ENCODE data around the gene FAM209B.
A peak's percentile ranks its signal among the peaks of the same experiment; 100 is the strongest.
"Not testable (repeated sequence)": the region's sequence is repeated elsewhere in the genome, so short reads cannot be mapped to it uniquely, and the experiment has no call there.

Gene FAM209B

GRCh38 chr20:56518126-56518525 lies 14.9 kb upstream of the FAM209B start:
- peaks cover 0 to 22% (median 16%) of the 10 kb centered on the region in 5 experiments for H3K9me3 ChIP-seq (ENCODE audit: control extremely low read depth in 1 of 5, control insufficient read depth in 4 of 5, insufficient read depth in 2 of 5, low read depth in 1 of 5, low read length in 4 of 5)
- H3K27me3 ChIP-seq (replicated peaks in 2 of 5; ENCODE audit: control insufficient read depth in 4 of 5, insufficient read depth in 5 of 5, low read length in 4 of 5), result no peaks in the 10 kb centered on the region
- ChIA-PET POLR2A (interaction anchor here (0.7 kb wide), 1 partner anchor 31 kb away, joined by 3 read pairs; no protein-coding TSS in a partner anchor), CTCF (interaction anchor here (0.6 to 1.5 kb wide), 3 partner anchors 34 to 122 kb away, joined by 3 to 4 read pairs (median 3); no protein-coding TSS in a partner anchor)
- peaks cover 26 to 60% (median 53%) of the 10 kb centered on the region in 4 experiments for H3K36me3 ChIP-seq (ENCODE audit: control insufficient read depth in 4 of 4, insufficient read depth in 4 of 4, low read length in 3 of 4)
- WGBS (ENCODE audit: insufficient coverage), result 98% methylated on average over 14 of the region's 14 CpGs
- no peak overlapping the region for H3K4me3 ChIP-seq (ENCODE audit: control insufficient read depth in 1 of 7, extremely low read depth in 1 of 7, insufficient read depth in 4 of 7, low read depth in 2 of 7, low read length in 6 of 7)
- no peaks in the 10 kb centered on the region for H3K4me1 ChIP-seq (ENCODE audit: control extremely low read depth in 1 of 4, control insufficient read depth in 4 of 4, insufficient read depth in 4 of 4, low read length in 3 of 4)
- no peak for DNase-seq
- no peak overlapping the region for H3K27ac ChIP-seq (ENCODE audit: insufficient read depth in 1 of 2, low read depth in 1 of 2, low read length in 2 of 2, poor library complexity in 1 of 2, severe bottlenecking in 2 of 2)

- WGBS (ENCODE audit: insufficient coverage), result 96% methylated on average over 6 of the region's 10 CpGs
- Histone ChIP-seq H3K4me3 (ENCODE audit: control insufficient read depth in 1 of 7, extremely low read depth in 1 of 7, insufficient read depth in 4 of 7, low read depth in 2 of 7, low read length in 6 of 7) (no peak overlapping the region), H3K27ac (ENCODE audit: insufficient read depth in 1 of 2, low read depth in 1 of 2, low read length in 2 of 2, poor library complexity in 1 of 2, severe bottlenecking in 2 of 2) (no peak overlapping the region), H3K9me3 (ENCODE audit: control extremely low read depth in 1 of 5, control insufficient read depth in 4 of 5, insufficient read depth in 2 of 5, low read depth in 1 of 5, low read length in 4 of 5) (peaks cover 0 to 22% (median 16%) of the 10 kb centered on the region in 5 experiments), H3K27me3 (replicated peaks in 2 of 5; ENCODE audit: control insufficient read depth in 4 of 5, insufficient read depth in 5 of 5, low read length in 4 of 5) (no peaks in the 10 kb centered on the region), H3K36me3 (ENCODE audit: control insufficient read depth in 4 of 4, insufficient read depth in 4 of 4, low read length in 3 of 4) (peaks cover 26 to 53% (median 46%) of the 10 kb centered on the region in 4 experiments), H3K4me1 (ENCODE audit: control extremely low read depth in 1 of 4, control insufficient read depth in 4 of 4, insufficient read depth in 4 of 4, low read length in 3 of 4) (no peaks in the 10 kb centered on the region)
- no peak for DNase-seq
- ChIA-PET POLR2A (interaction anchor here (0.7 kb wide), 1 partner anchor 31 kb away, joined by 3 read pairs; no protein-coding TSS in a partner anchor), CTCF (interaction anchor here (0.6 to 1.5 kb wide), 2 partner anchors 35 to 121 kb away, joined by 3 to 4 read pairs; no protein-coding TSS in a partner anchor)
These were observed 14.2 kb upstream of the FAM209B start for GRCh38 chr20:56518721-56519398.

GRCh38 chr20:56519551-56519950 lies 13.5 kb upstream of the FAM209B start:
- ChIA-PET POLR2A (no interaction called here), CTCF (interaction anchor here (1.5 kb wide), 1 partner anchor 122 kb away, joined by 4 read pairs; no protein-coding TSS in a partner anchor)
- 100% methylated on average over 8 of the region's 10 CpGs for WGBS (ENCODE audit: insufficient coverage)
- Histone ChIP-seq H3K4me3 (ENCODE audit: control insufficient read depth in 1 of 7, extremely low read depth in 1 of 7, insufficient read depth in 4 of 7, low read depth in 2 of 7, low read length in 6 of 7) (peak overlapping the region in 1 of 7 experiments; percentile 3), H3K36me3 (ENCODE audit: control insufficient read depth in 4 of 4, insufficient read depth in 4 of 4, low read length in 3 of 4) (peaks cover 24 to 49% (median 42%) of the 10 kb centered on the region in 4 experiments), H3K9me3 (ENCODE audit: control extremely low read depth in 1 of 5, control insufficient read depth in 4 of 5, insufficient read depth in 2 of 5, low read depth in 1 of 5, low read length in 4 of 5) (peaks cover 0 to 22% (median 16%) of the 10 kb centered on the region in 5 experiments), H3K4me1 (ENCODE audit: control extremely low read depth in 1 of 4, control insufficient read depth in 4 of 4, insufficient read depth in 4 of 4, low read length in 3 of 4) (no peaks in the 10 kb centered on the region), H3K27ac (ENCODE audit: insufficient read depth in 1 of 2, low read depth in 1 of 2, low read length in 2 of 2, poor library complexity in 1 of 2, severe bottlenecking in 2 of 2) (no peak overlapping the region), H3K27me3 (replicated peaks in 2 of 5; ENCODE audit: control insufficient read depth in 4 of 5, insufficient read depth in 5 of 5, low read length in 4 of 5) (no peaks in the 10 kb centered on the region)
- no peak for DNase-seq

- WGBS (ENCODE audit: insufficient coverage), result 98% methylated on average over 8 of the region's 10 CpGs
- ChIA-PET CTCF (no interaction called here), POLR2A (no interaction called here)
- peaks cover 24 to 47% (median 41%) of the 10 kb centered on the region in 4 experiments for H3K36me3 ChIP-seq (ENCODE audit: control insufficient read depth in 4 of 4, insufficient read depth in 4 of 4, low read length in 3 of 4)
- peak overlapping the region in 1 of 7 experiments; percentile 6 for H3K4me3 ChIP-seq (ENCODE audit: control insufficient read depth in 1 of 7, extremely low read depth in 1 of 7, insufficient read depth in 4 of 7, low read depth in 2 of 7, low read length in 6 of 7)
- H3K27me3 ChIP-seq (replicated peaks in 2 of 5; ENCODE audit: control insufficient read depth in 4 of 5, insufficient read depth in 5 of 5, low read length in 4 of 5), result no peaks in the 10 kb centered on the region
- peaks cover 0 to 22% (median 16%) of the 10 kb centered on the region in 5 experiments for H3K9me3 ChIP-seq (ENCODE audit: control extremely low read depth in 1 of 5, control insufficient read depth in 4 of 5, insufficient read depth in 2 of 5, low read depth in 1 of 5, low read length in 4 of 5)
- H3K27ac ChIP-seq (ENCODE audit: insufficient read depth in 1 of 2, low read depth in 1 of 2, low read length in 2 of 2, poor library complexity in 1 of 2, severe bottlenecking in 2 of 2), result no peak overlapping the region
- no peak for DNase-seq
- no peaks in the 10 kb centered on the region for H3K4me1 ChIP-seq (ENCODE audit: control extremely low read depth in 1 of 4, control insufficient read depth in 4 of 4, insufficient read depth in 4 of 4, low read length in 3 of 4)
These were observed 12.9 kb upstream of the FAM209B start for GRCh38 chr20:56520180-56520579.

GRCh38 chr20:56520746-56521354 lies 12.2 kb upstream of the FAM209B start:
- H3K4me3 ChIP-seq (ENCODE audit: control insufficient read depth in 1 of 7, extremely low read depth in 1 of 7, insufficient read depth in 4 of 7, low read depth in 2 of 7, low read length in 6 of 7); POLR2A ChIA-PET; H3K27me3 ChIP-seq (replicated peaks in 2 of 5; ENCODE audit: control insufficient read depth in 4 of 5, insufficient read depth in 5 of 5, low read length in 4 of 5); H3K4me1 ChIP-seq (ENCODE audit: control extremely low read depth in 1 of 4, control insufficient read depth in 4 of 4, insufficient read depth in 4 of 4, low read length in 3 of 4); H3K27ac ChIP-seq (ENCODE audit: insufficient read depth in 1 of 2, low read depth in 1 of 2, low read length in 2 of 2, poor library complexity in 1 of 2, severe bottlenecking in 2 of 2); CTCF ChIA-PET: not testable (repeated sequence)
- H3K9me3 ChIP-seq (ENCODE audit: control extremely low read depth in 1 of 5, control insufficient read depth in 4 of 5, insufficient read depth in 2 of 5, low read depth in 1 of 5, low read length in 4 of 5), result peaks cover 0 to 22% (median 16%) of the 10 kb centered on the region in 5 experiments
- peak in 1 of 3 donors; percentile 7 for DNase-seq
- H3K36me3 ChIP-seq (ENCODE audit: control insufficient read depth in 4 of 4, insufficient read depth in 4 of 4, low read length in 3 of 4), result peaks cover 24 to 47% (median 39%) of the 10 kb centered on the region in 4 experiments
- WGBS (ENCODE audit: insufficient coverage), result over 99% methylated on average over 11 of the region's 13 CpGs

- Histone ChIP-seq H3K36me3 (ENCODE audit: control insufficient read depth in 4 of 4, insufficient read depth in 4 of 4, low read length in 3 of 4) (peaks cover 22 to 39% (median 33%) of the 10 kb centered on the region in 4 experiments), H3K27me3 (replicated peaks in 2 of 5; ENCODE audit: control insufficient read depth in 4 of 5, insufficient read depth in 5 of 5, low read length in 4 of 5) (no peaks in the 10 kb centered on the region), H3K9me3 (ENCODE audit: control extremely low read depth in 1 of 5, control insufficient read depth in 4 of 5, insufficient read depth in 2 of 5, low read depth in 1 of 5, low read length in 4 of 5) (peaks cover 0 to 22% (median 16%) of the 10 kb centered on the region in 5 experiments), H3K27ac (ENCODE audit: insufficient read depth in 1 of 2, low read depth in 1 of 2, low read length in 2 of 2, poor library complexity in 1 of 2, severe bottlenecking in 2 of 2) (no peak overlapping the region), H3K4me3 (ENCODE audit: control insufficient read depth in 1 of 7, extremely low read depth in 1 of 7, insufficient read depth in 4 of 7, low read depth in 2 of 7, low read length in 6 of 7) (no peak overlapping the region), H3K4me1 (ENCODE audit: control extremely low read depth in 1 of 4, control insufficient read depth in 4 of 4, insufficient read depth in 4 of 4, low read length in 3 of 4) (no peaks in the 10 kb centered on the region)
- ChIA-PET POLR2A (no interaction called here), CTCF (interaction anchor here (1.0 kb wide), 1 partner anchor 28 kb away, joined by 6 read pairs; no protein-coding TSS in a partner anchor)
- 40% methylated on average over 5 of the region's 6 CpGs for WGBS (ENCODE audit: insufficient coverage)
- DNase-seq, result no peak
These were observed 10.7 kb upstream of the FAM209B start for GRCh38 chr20:56522311-56522710.

GRCh38 chr20:56524444-56524843 lies 8.6 kb upstream of the FAM209B start, which contains the start of gene FAM209A:
Gene FAM209A, plus strand, starts transcription at chr20:56524744. Its CDS starts 65 bp downstream, at chr20:56524809.
- Histone ChIP-seq H3K36me3 (ENCODE audit: control insufficient read depth in 4 of 4, insufficient read depth in 4 of 4, low read length in 3 of 4) (peaks cover 11 to 18% (median 12%) of the 10 kb centered on the region in 4 experiments), H3K9me3 (ENCODE audit: control extremely low read depth in 1 of 5, control insufficient read depth in 4 of 5, insufficient read depth in 2 of 5, low read depth in 1 of 5, low read length in 4 of 5) (peaks cover 0 to 18% (median 14%) of the 10 kb centered on the region in 5 experiments)
- WGBS (ENCODE audit: insufficient coverage), result 94% methylated on average over 3 of the region's 7 CpGs
- H3K4me3 ChIP-seq (ENCODE audit: control insufficient read depth in 1 of 7, extremely low read depth in 1 of 7, insufficient read depth in 4 of 7, low read depth in 2 of 7, low read length in 6 of 7); H3K27me3 ChIP-seq (replicated peaks in 2 of 5; ENCODE audit: control insufficient read depth in 4 of 5, insufficient read depth in 5 of 5, low read length in 4 of 5); H3K4me1 ChIP-seq (ENCODE audit: control extremely low read depth in 1 of 4, control insufficient read depth in 4 of 4, insufficient read depth in 4 of 4, low read length in 3 of 4); H3K27ac ChIP-seq (ENCODE audit: insufficient read depth in 1 of 2, low read depth in 1 of 2, low read length in 2 of 2, poor library complexity in 1 of 2, severe bottlenecking in 2 of 2); POLR2A ChIA-PET; DNase-seq: not testable (repeated sequence)
- CTCF ChIA-PET, result interaction anchor here (0.9 kb wide), 1 partner anchor 9 kb away, joined by 3 read pairs; no protein-coding TSS in a partner anchor
